Breast epithelium (tissue), 4 donors: ENCODE measurements around the gene BRICD5. TPM values are rescaled to one million over a fixed set of nuclear protein-coding genes. Genes with fewer than 3 reads are reported as not detected.

Experiments used
- DNase-seq, 2 donors: peaks; one replicate each; pipeline ENCODE4 v3.0.0-alpha.2; 2019; ENCODE audit warnings: low spot score in 2 of 2
- H3K27ac ChIP-seq, 2 donors: fragments of 200-600 bp; sonication (generic) in 1 of 2; one replicate each; pipeline ENCODE4 v1.5.1; 2016 to 2019; ENCODE audit warnings: mild to moderate bottlenecking in 1 of 2
- H3K27me3 ChIP-seq, 2 donors: fragments of 200-600 bp; sonication (generic) in 1 of 2; one replicate each; pipeline versions ENCODE4 v1.5.1 to v1.6.0; 2017 to 2019; ENCODE audit warnings: control low read depth in 1 of 2, mild to moderate bottlenecking in 1 of 2
- H3K36me3 ChIP-seq: fragments of 200-600 bp; one replicate; pipeline ENCODE4 v1.5.1; 2019
- H3K4me1 ChIP-seq, 2 donors: fragments of 200-600 bp; sonication (generic); one replicate each; pipeline ENCODE4 v1.5.1; 2016 to 2019; ENCODE audit warnings: control low read depth in 1 of 2
- H3K4me3 ChIP-seq, 3 donors: fragments of 200-600 bp; sonication (generic); 1 replicate in 2 of 3; 2 replicates in 1 of 3; pipeline ENCODE4 v1.5.1; 2016 to 2019; ENCODE audit warnings: mild to moderate bottlenecking in 3 of 3, moderate library complexity in 2 of 3
- H3K9me3 ChIP-seq, 2 donors: fragments of 200-600 bp; sonication (generic) in 1 of 2; one replicate each; pipeline ENCODE4 v1.5.1; 2016 to 2019; ENCODE audit warnings: control low read depth in 1 of 2
- POLR2A ChIP-seq: fragments of 450-650 bp; IDR thresholded peaks from one replicate; pipeline ENCODE4 v1.6.1; 2016; ENCODE audit warnings: antibody characterized with exemption, mild to moderate bottlenecking, moderate library complexity
- POLR2AphosphoS5 ChIP-seq, 3 donors: sonication (generic); formaldehyde crosslinking; IDR thresholded peaks; one replicate each; pipeline ENCODE4 v1.6.1; 2017; ENCODE audit warnings: antibody characterized with exemption in 3 of 3
- intact Hi-C: fragments of 100-400 bp; cut with DNase I; formaldehyde crosslinking; loops from one replicate; pipeline ENCODE4 v1.15.1; 2023; ENCODE audit warnings: low total_unique reads
- total RNA-seq, 3 donors: library from RNA; depleted of rRNA; stranded (reverse); fragments of >200 nt; gene quantifications; one replicate each; pipeline ENCODE4 v1.1.0, GENCODE V29; 2016
- TF ChIP-seq, protein P1 (sequence below), 3 donors: fragments of 450-650 bp; IDR thresholded peaks; one replicate each; pipeline ENCODE4 v1.5.1; 2016 to 2017; ENCODE audit warnings: antibody characterized with exemption in 3 of 3, mild to moderate bottlenecking in 3 of 3, moderate library complexity in 3 of 3

Gene BRICD5
- total RNA-seq, 3 donors from 2014 or later: 1.4 to 7.5 (median 5.9) TPM

DNA sequence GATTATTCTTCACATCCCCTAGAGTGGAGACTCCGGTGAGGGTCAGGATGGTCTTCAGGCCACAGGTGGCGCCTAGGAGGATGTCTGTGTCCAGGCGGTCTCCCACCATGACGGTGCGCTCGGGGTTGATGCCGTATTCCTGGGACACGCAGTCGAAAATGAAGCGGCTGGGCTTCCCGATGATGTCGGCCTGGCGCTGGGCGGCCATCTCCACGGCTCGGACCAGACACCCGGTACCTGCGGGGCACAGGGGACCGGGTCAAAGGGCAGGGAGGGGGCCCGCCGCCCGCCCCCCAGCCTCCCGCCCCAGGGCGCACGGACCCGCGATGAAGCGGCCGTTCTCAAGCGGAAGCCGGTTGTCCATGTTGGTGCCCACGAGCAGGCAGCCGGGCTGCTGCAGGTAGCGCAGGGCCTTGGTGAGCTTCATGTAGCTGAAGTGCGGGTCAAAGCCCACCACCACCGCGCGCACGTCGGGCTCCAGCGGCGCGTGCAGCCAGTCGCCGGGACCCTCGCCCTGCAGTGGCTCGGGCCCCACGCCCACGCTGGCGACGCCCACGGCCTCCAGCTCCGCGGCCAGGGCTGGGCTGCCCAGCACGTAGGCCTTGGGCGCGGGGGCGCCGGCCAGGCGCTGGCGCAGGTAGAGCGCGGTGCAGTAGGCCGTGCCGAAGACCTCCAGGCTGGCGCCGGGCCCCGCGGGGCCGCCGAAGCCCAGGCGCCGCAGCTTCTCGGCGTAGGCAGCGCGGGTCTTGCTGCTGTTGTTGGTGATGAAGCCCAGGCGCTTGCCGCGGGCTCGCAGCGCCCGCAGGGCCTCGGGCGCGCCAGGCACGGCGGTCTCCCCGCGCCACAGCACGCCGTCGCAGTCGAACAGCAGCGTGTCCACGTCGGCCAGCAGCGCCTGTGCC is 3.4 kb upstream of the BRICD5 start:
- Histone ChIP-seq H3K27ac (peak overlapping the region; percentile 52 to 76), H3K36me3 (no peaks in the 10 kb centered on the region), H3K4me3 (peak overlapping the region; percentile 76 to 86 (median 86)), H3K27me3 (no peaks in the 10 kb centered on the region), H3K4me1 (peaks cover 10 to 26% of the 10 kb centered on the region in 2 donors), H3K9me3 (no peaks in the 10 kb centered on the region)
- DNase-seq: no peak
- intact Hi-C loops: no loop called here
- no peak for TF ChIP-seq POLR2AphosphoS5 (IDR thresholded peaks at IDR 0.05)
- TF ChIP-seq POLR2A: no peak
- TF ChIP-seq, protein P1, sequence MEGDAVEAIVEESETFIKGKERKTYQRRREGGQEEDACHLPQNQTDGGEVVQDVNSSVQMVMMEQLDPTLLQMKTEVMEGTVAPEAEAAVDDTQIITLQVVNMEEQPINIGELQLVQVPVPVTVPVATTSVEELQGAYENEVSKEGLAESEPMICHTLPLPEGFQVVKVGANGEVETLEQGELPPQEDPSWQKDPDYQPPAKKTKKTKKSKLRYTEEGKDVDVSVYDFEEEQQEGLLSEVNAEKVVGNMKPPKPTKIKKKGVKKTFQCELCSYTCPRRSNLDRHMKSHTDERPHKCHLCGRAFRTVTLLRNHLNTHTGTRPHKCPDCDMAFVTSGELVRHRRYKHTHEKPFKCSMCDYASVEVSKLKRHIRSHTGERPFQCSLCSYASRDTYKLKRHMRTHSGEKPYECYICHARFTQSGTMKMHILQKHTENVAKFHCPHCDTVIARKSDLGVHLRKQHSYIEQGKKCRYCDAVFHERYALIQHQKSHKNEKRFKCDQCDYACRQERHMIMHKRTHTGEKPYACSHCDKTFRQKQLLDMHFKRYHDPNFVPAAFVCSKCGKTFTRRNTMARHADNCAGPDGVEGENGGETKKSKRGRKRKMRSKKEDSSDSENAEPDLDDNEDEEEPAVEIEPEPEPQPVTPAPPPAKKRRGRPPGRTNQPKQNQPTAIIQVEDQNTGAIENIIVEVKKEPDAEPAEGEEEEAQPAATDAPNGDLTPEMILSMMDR (IDR thresholded peaks at IDR 0.05): no peak

DNA sequence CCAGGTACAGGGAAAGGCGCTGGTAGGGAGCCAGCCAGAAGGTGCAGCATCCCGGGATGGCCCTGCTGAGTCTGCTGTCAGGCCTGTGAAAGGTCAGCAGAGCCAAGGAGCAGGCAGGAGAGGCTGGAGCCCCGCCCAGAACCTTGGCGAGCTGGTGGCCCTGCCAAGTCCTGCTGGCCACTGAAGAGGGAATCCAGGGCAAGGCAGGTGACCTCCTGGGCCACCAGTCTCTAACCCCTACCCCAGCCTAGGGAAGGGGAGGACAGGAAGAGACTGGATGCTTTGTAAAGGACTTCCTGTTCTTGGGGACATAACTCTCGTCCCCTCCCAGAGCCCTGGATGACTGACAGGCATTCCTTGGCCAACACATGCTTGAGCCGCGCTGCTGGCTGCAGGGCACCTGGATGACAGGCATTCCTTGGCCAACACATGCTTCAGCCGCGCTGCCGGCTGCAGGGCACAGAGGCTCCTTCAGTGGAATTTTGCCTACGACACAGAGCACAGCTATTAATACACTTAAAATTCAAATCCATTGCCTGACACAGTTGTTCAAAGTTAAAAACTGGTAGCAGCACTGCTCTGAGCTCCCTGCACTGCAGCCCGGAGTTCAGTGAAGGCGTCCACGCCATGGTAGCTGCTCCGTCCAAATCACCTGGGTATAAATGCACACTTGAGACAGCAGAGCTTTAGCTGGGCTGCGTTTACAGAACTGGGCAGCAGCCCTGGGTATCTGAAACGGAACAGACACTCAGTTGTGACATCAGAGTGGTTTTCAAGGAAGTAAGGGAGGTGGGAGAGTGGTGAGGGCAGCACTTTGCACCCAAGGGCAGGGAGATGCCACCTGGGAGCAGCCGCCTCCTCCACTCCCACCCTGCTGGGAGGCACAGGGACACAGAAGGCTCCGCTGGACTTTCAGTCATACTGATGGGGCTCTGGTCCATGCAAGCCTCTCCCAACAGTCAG is 2.0 kb upstream of the BRICD5 start:
- H3K9me3 ChIP-seq: no peaks in the 10 kb centered on the region
- intact Hi-C loops: no loop called here
- H3K36me3 ChIP-seq: no peaks in the 10 kb centered on the region
- TF ChIP-seq POLR2A (no peak), POLR2AphosphoS5 (IDR thresholded peaks at IDR 0.05) (peak in 1 of 3 donors; percentile 39)
- DNase-seq: peak; percentile 85
- peak overlapping the region in 2 of 3 donors; percentile 86 for H3K4me3 ChIP-seq
- peaks cover 10 to 26% of the 10 kb centered on the region in 2 donors for H3K4me1 ChIP-seq
- H3K27me3 ChIP-seq: no peaks in the 10 kb centered on the region
- H3K27ac ChIP-seq: peak overlapping the region; percentile 68 to 70

DNA sequence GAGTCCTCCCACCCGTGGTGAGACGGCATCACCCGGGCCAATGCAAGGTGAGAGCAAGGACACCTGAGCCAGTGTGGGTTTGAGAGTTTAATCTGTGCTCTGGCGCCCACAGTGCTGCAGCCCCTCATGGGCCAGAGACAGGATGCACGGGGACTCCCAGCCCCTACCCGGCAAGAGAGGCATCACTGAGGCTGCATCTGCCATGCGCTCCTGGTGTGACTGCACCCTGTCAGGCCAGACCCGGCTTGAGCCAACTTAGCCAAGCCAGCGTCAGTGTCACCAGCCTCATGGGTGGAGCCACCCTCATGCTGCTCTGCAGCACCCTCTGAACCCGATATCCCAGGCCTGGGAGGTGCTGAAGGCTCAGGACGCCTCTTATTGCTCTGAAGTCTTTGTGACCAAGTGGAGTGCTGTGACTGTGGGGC is 1.3 kb upstream of the BRICD5 start:
- Histone ChIP-seq H3K9me3 (no peaks in the 10 kb centered on the region), H3K4me1 (peaks cover 10 to 26% of the 10 kb centered on the region in 2 donors), H3K4me3 (peak overlapping the region in 2 of 3 donors; percentile 86), H3K27ac (peak overlapping the region; percentile 68 to 70), H3K27me3 (no peaks in the 10 kb centered on the region), H3K36me3 (no peaks in the 10 kb centered on the region)
- TF ChIP-seq, protein P1 (IDR thresholded peaks at IDR 0.05): no peak
- TF ChIP-seq POLR2AphosphoS5 (IDR thresholded peaks at IDR 0.05) (no peak), POLR2A (no peak)
- DNase-seq: no peak
- intact Hi-C loops: no loop called here

DNA sequence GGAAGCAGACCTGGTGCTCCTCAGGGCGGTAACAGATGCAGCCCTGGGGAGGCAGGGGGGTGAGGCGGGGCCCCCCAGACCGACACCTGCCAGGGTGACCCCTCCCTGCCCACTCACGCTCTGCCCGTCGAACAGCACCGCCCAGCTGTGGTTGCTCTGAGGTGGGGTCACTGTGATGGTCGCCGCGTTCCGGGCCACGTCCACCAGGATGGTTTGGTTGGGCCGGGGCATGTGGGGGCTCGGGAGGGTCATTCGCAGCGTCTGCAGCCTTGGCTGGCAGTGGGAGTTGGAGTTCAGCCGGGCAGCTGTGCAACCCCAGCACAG is 692 bp downstream of the BRICD5 start:
- no peak overlapping the region for H3K27ac ChIP-seq
- H3K27me3 ChIP-seq: no peaks in the 10 kb centered on the region
- TF ChIP-seq, protein P1 (IDR thresholded peaks at IDR 0.05): no peak
- TF ChIP-seq POLR2AphosphoS5 (IDR thresholded peaks at IDR 0.05): no peak
- TF ChIP-seq POLR2A: no peak
- no peak overlapping the region for H3K4me3 ChIP-seq
- no peak for DNase-seq
- H3K9me3 ChIP-seq: no peaks in the 10 kb centered on the region
- H3K4me1 ChIP-seq: peaks cover 18 to 36% of the 10 kb centered on the region in 2 donors
- intact Hi-C loops: no loop called here
- no peaks in the 10 kb centered on the region for H3K36me3 ChIP-seq

DNA sequence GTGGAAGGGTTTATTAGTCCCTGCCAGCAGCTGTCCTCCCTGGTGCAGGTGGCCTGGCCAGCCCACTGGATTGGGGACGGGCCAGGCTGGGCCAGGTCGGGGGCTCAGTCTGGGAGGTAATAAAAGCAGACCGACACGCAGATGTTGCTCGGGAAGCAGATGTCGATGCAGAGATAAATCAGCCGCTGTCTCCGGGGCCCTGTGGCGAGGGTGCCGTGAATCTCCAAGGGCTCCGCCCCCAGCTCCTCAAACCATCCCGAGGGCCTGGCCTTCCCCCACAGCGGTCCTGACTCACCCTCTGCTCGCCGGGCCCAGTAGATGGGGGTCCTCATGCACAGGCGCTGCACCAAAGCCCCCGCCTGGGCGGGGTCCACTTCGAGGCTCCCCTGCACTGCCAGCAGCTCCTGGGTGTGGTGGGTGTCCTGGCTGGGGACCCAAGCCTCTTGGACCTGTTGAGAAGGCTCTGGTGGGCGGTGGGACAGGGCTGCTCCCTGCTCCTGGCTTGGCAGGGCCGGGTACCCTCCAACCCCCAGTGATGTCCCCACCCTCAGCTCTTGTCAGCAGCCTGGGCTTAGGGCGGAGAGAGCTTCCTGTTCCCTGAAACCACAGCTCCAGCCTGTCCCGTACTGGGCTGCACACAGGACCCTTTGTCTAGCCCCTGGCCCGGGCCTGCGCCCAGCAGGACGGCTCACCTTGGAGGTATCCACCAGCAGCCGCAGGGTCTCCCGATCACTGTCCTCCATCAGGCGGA is 1.2 kb downstream of the BRICD5 start:
- Histone ChIP-seq H3K4me1 (peaks cover 18 to 36% of the 10 kb centered on the region in 2 donors), H3K27me3 (no peaks in the 10 kb centered on the region), H3K4me3 (no peak overlapping the region), H3K36me3 (no peaks in the 10 kb centered on the region), H3K9me3 (no peaks in the 10 kb centered on the region), H3K27ac (no peak overlapping the region)
- DNase-seq: no peak
- intact Hi-C loops: no loop called here
- TF ChIP-seq, protein P1 (IDR thresholded peaks at IDR 0.05): no peak
- TF ChIP-seq POLR2A (no peak), POLR2AphosphoS5 (IDR thresholded peaks at IDR 0.05) (no peak)
